GM12801 (cell line): ENCODE data around the gene CREB5.

Experiments used
- TF ChIP-seq, protein P1 (sequence below): IDR thresholded peaks from one replicate; pipeline ENCODE4 v1.5.1; 2011; ENCODE audit warnings: control low read depth; ENCODE audit not compliant: insufficient read length; ENCODE audit errors: extremely low read depth

The CREB5 gene

GRCh38 chr7:28530175-28530802 is 118.0 kb downstream of the CREB5 start:
- TF ChIP-seq, protein P1, sequence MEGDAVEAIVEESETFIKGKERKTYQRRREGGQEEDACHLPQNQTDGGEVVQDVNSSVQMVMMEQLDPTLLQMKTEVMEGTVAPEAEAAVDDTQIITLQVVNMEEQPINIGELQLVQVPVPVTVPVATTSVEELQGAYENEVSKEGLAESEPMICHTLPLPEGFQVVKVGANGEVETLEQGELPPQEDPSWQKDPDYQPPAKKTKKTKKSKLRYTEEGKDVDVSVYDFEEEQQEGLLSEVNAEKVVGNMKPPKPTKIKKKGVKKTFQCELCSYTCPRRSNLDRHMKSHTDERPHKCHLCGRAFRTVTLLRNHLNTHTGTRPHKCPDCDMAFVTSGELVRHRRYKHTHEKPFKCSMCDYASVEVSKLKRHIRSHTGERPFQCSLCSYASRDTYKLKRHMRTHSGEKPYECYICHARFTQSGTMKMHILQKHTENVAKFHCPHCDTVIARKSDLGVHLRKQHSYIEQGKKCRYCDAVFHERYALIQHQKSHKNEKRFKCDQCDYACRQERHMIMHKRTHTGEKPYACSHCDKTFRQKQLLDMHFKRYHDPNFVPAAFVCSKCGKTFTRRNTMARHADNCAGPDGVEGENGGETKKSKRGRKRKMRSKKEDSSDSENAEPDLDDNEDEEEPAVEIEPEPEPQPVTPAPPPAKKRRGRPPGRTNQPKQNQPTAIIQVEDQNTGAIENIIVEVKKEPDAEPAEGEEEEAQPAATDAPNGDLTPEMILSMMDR = no peak

GRCh38 chr7:28530803-28531175 is 118.5 kb downstream of the CREB5 start:
- TF ChIP-seq, protein P1 = no peak

DNA sequence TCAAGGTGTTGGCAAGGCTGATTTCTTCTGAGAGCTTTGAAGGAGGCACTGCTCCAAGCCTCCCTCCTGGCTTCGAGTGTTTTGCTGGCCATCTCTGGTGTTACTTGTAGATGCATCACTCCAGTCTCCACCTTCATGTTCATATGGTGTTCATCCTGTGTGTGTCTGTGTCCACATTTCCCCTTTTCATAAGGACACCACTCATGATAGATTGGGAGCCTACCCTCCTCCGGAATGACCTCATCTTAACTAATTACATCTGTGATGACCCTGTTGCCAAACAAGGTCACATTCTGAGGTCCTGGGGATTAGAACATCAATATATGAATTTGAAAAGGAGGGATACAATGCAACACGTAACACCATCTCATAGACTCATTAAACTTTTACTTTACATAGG is 119.0 kb downstream of the CREB5 start:
- TF ChIP-seq, protein P1 = no peak

DNA sequence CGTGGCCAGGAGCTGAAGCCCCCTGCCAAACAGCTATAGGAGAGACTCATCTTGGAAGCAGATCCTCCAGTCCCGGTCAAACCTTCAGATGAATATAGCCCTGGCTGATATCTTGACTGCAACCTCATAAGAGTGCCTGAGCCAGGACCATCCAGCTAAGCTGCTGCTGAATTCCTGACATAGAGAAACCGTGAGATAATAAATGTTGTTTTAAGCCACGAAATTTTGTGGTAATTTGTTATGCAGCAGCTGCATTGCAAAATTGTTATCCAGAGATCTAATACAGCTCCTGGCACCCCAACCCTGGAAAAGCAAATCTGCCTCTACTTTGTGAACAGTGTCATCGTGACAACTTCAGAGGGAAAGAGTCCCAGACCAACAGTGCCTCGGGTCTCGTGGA is 119.9 kb downstream of the CREB5 start:
- TF ChIP-seq, protein P1 = no peak

GRCh38 chr7:28533267-28533666 is 120.9 kb downstream of the CREB5 start:
- TF ChIP-seq, protein P1 = no peak

DNA sequence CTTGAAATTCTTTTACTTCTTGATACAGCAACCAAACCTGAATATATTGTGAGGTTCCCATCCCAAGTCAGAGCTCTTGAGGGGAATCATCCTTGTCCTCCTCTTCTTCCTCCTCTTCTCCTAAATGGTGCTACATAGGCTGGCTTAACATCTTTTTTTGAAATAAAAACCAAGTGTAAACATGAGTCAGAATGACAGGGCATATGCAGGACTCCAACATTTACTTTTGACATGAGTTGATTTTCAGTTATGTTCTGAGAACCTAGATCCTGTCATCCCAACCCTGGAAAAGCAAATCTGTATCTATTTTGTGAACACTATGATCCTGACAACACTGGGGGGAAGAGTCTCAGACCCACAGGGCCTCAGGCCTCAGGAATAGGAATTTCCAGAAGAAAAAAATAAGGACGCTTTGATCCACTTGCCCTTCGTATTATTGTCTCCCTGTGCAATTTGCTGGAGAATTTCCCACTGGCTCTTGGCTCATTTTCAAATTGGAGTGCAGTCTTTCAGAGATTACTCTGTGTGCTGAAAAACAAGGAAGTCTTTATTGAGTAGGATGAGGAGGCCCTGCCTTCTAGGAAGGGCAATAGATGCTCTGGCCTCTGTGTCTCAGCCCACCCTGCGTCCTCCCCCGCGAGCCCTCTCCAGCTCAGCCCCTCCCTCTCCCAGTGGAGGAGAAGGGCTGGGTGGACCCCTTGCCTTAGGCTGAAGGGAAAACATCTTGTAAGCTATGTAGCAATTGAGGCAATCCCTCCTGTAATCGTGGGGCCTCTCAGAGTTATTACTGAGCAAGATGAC is 121.6 kb downstream of the CREB5 start:
- TF ChIP-seq, protein P1 = no peak

DNA sequence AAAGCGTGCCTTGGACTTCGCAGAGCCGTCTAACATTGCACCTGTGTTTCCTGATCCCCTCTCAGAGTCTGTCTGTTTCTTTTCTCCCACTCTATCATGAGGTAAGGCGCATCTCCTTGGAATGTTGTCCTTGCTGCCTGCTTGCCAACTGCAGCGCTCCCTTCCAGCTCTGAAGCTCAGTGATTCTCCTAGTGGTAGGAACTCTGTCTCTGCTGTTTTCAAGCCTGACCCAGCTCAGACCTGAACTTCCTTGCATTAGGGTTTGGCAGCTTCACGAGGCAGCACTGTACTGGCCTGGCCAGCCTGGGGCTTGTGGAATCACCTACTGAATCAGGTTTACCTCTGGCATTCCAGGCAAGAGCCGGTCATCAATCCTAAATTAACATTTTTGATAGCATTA is 123.9 kb downstream of the CREB5 start:
- TF ChIP-seq, protein P1 = no peak
